ENCODE measurements around the gene S100B.

GRCh38 chr21:46567348-46567747, 37.5 kb downstream of the S100B start:
- no peak for TF ChIP-seq TCF7L2 (IDR thresholded peaks at IDR 0.05; ENCODE audit: low read depth, low read length)
- no peak for TF ChIP-seq ZNF646 (CRISPR knock-in tag; IDR thresholded peaks at IDR 0.05)
- TF ChIP-seq CEBPB (IDR thresholded peaks at IDR 0.05; ENCODE audit: borderline replicate concordance, low read depth, low read length): no peak
- TF ChIP-seq SRSF1 (optimal IDR thresholded peaks at IDR 0.05; ENCODE audit: low read depth, low read length): no peak
- TF ChIP-seq CTCF (CRISPR knock-in tag; IDR thresholded peaks at IDR 0.05): no peak
- TF ChIP-seq POLR2AphosphoS2 (IDR thresholded peaks at IDR 0.05; ENCODE audit: low read depth, low read length): no peak
- no peak for TF ChIP-seq HDAC2 (CRISPR knock-in tag; IDR thresholded peaks at IDR 0.05)
- TF ChIP-seq ZSCAN31 (CRISPR knock-in tag; IDR thresholded peaks at IDR 0.05; ENCODE audit: low read depth): no peak
- TF ChIP-seq EEA1 (CRISPR knock-in tag; IDR thresholded peaks at IDR 0.05; ENCODE audit: borderline replicate concordance): no peak
- TF ChIP-seq ZNF362 (CRISPR knock-in tag; IDR thresholded peaks at IDR 0.05; ENCODE audit: borderline replicate concordance): no peak
- TF ChIP-seq POLR2A (IDR thresholded peaks at IDR 0.05; ENCODE audit: insufficient read depth in 1 of 2, low read depth in 2 of 2, low read length in 2 of 2): no peak
- TF ChIP-seq BRF2 (CRISPR knock-in tag; IDR thresholded peaks at IDR 0.05): no peak

Measured in HepG2 (cell line).